Loucy (cell line): Measurements from ENCODE around the gene OR5H2.

Source experiments
- H2AFZ ChIP-seq: fragments of 200-600 bp; sonication (generic); 2 replicates; pipeline ENCODE4 v1.6.0; 2016; ENCODE audit warnings: antibody characterized with exemption, mild to moderate bottlenecking, low read length, moderate library complexity
- H3F3A ChIP-seq: fragments of 200-600 bp; 2 replicates; pipeline ENCODE4 v1.6.0; 2016; ENCODE audit warnings: antibody characterized with exemption, low read depth, mild to moderate bottlenecking
- H3K27me3 ChIP-seq: fragments of 200-600 bp; sonication (generic); 2 replicates; pipeline ENCODE4 v1.6.1; 2014; ENCODE audit warnings: low read length, mild to moderate bottlenecking; ENCODE audit not compliant: insufficient read depth, poor library complexity, severe bottlenecking
- H3K36me3 ChIP-seq: fragments of 200-600 bp; sonication (generic); 2 replicates; pipeline ENCODE4 v1.6.1; 2016; ENCODE audit warnings: low read length; ENCODE audit not compliant: insufficient read depth
- H3K4me1 ChIP-seq: fragments of 200-600 bp; sonication (generic); 2 replicates; pipeline ENCODE4 v1.5.1; 2014; ENCODE audit warnings: low read length, mild to moderate bottlenecking; ENCODE audit not compliant: insufficient read depth, poor library complexity, severe bottlenecking
- H3K4me2 ChIP-seq: fragments of 200-600 bp; sonication (generic); 2 replicates; pipeline ENCODE4 v1.6.0; 2014; ENCODE audit warnings: antibody characterized with exemption, low read length, low read depth, mild to moderate bottlenecking; ENCODE audit not compliant: poor library complexity, severe bottlenecking
- H3K4me3 ChIP-seq: fragments of 200-600 bp; sonication (generic); 2 replicates; pipeline ENCODE4 v1.5.1; 2014; ENCODE audit warnings: low read length, mild to moderate bottlenecking, mixed read lengths; ENCODE audit not compliant: poor library complexity, severe bottlenecking
- H3K79me2 ChIP-seq: fragments of 200-600 bp; sonication (generic); 2 replicates; pipeline ENCODE4 v1.6.1; 2014; ENCODE audit warnings: low read length; ENCODE audit not compliant: insufficient read depth
- H3K9ac ChIP-seq: fragments of 200-600 bp; sonication (generic); 2 replicates; pipeline ENCODE4 v1.6.0; 2014; ENCODE audit warnings: mild to moderate bottlenecking, low read depth, low read length, moderate library complexity; ENCODE audit not compliant: poor library complexity, severe bottlenecking
- H3K9me2 ChIP-seq: fragments of 200-600 bp; sonication (generic); replicated peaks from 2 replicates; pipeline ENCODE4 v1.6.1; 2016; ENCODE audit warnings: low read depth, low read length, mixed read lengths
- H3K9me3 ChIP-seq: fragments of 200-600 bp; sonication (generic); 2 replicates; pipeline ENCODE4 v1.6.1; 2014; ENCODE audit warnings: mild to moderate bottlenecking, antibody characterized with exemption, low read length, low read depth; ENCODE audit not compliant: insufficient read depth
- H4K20me1 ChIP-seq: fragments of 200-600 bp; sonication (generic); 2 replicates; pipeline ENCODE4 v1.6.0; 2014; ENCODE audit warnings: antibody characterized with exemption, low read length, mild to moderate bottlenecking; ENCODE audit not compliant: insufficient read depth, poor library complexity, severe bottlenecking
- CTCF ChIP-seq: fragments of 200-600 bp; sonication (generic); conservative IDR thresholded peaks from 2 replicates; pipeline ENCODE4 v1.5.1; 2014; ENCODE audit warnings: mild to moderate bottlenecking, antibody characterized with exemption, low read length
- EZH2phosphoT487 ChIP-seq: fragments of 200-600 bp; IDR thresholded peaks from 2 replicates; pipeline ENCODE4 v1.6.1; 2018; ENCODE audit warnings: antibody characterized with exemption, mild to moderate bottlenecking, moderate library complexity, borderline replicate concordance

The OR5H2 gene

GRCh38 chr3:98322686-98323085, 40.4 kb downstream of the OR5H2 start:
- H4K20me1 ChIP-seq: no peaks in the 10 kb centered on the region
- no peaks in the 10 kb centered on the region for H3F3A ChIP-seq
- no peak overlapping the region for H3K9ac ChIP-seq
- no peaks in the 10 kb centered on the region for H3K4me1 ChIP-seq
- no peaks in the 10 kb centered on the region for H3K9me3 ChIP-seq
- no peaks in the 10 kb centered on the region for H3K36me3 ChIP-seq
- no peak overlapping the region for H3K4me3 ChIP-seq
- no peaks in the 10 kb centered on the region for H3K27me3 ChIP-seq
- TF ChIP-seq EZH2phosphoT487 (no peak), CTCF (no peak)
- no peaks in the 10 kb centered on the region for H3K79me2 ChIP-seq
- H3K9me2 ChIP-seq: no peaks in the 10 kb centered on the region
- no peak overlapping the region for H3K4me2 ChIP-seq
- H2AFZ ChIP-seq: no peak overlapping the region

GRCh38 chr3:98323425-98323824, 41.1 kb downstream of the OR5H2 start:
- no peaks in the 10 kb centered on the region for H3K79me2 ChIP-seq

GRCh38 chr3:98325055-98325454, 42.8 kb downstream of the OR5H2 start:
- Histone ChIP-seq H3K36me3 (no peaks in the 10 kb centered on the region), H3K9me2 (no peaks in the 10 kb centered on the region), H3K4me1 (no peaks in the 10 kb centered on the region), H3K4me2 (no peak overlapping the region), H3K27me3 (no peaks in the 10 kb centered on the region), H3K79me2 (no peaks in the 10 kb centered on the region), H3K4me3 (no peak overlapping the region), H2AFZ (no peak overlapping the region), H3F3A (no peaks in the 10 kb centered on the region), H4K20me1 (no peaks in the 10 kb centered on the region), H3K9ac (no peak overlapping the region), H3K9me3 (no peaks in the 10 kb centered on the region)
- TF ChIP-seq CTCF (no peak), EZH2phosphoT487 (no peak)

More at GRCh38 chr3:98323425-98323824, 41.1 kb downstream of the OR5H2 start:
- no peaks in the 10 kb centered on the region for H3K27me3 ChIP-seq
- no peaks in the 10 kb centered on the region for H4K20me1 ChIP-seq
- no peaks in the 10 kb centered on the region for H3K9me3 ChIP-seq
- no peak overlapping the region for H3K4me2 ChIP-seq
- H3F3A ChIP-seq: no peaks in the 10 kb centered on the region
- no peaks in the 10 kb centered on the region for H3K9me2 ChIP-seq
- H3K36me3 ChIP-seq: no peaks in the 10 kb centered on the region
- TF ChIP-seq CTCF (no peak), EZH2phosphoT487 (no peak)
- H3K4me1 ChIP-seq: no peaks in the 10 kb centered on the region
- no peak overlapping the region for H2AFZ ChIP-seq
- no peak overlapping the region for H3K4me3 ChIP-seq
- H3K9ac ChIP-seq: no peak overlapping the region
